Glutamatergic neuron (in vitro differentiated cells): ENCODE results near the gene RBBP8NL. TPM values are rescaled to one million over a fixed set of nuclear protein-coding genes. Genes with fewer than 3 reads are reported as not detected.

ENCODE experiments used
- DNase-seq: peaks from one replicate; pipeline ENCODE4 v3.0.0; 2022
- H3K27ac Mint-ChIP-seq: one replicate; pipeline ENCODE4 v1.8.0; 2020; ENCODE audit warnings: mild to moderate bottlenecking, mixed read lengths, inconsistent platforms; ENCODE audit not compliant: unreplicated experiment
- H3K27me3 Mint-ChIP-seq: one replicate; pipeline ENCODE4 v1.8.0; 2020; ENCODE audit warnings: mild to moderate bottlenecking, moderate library complexity, mixed read lengths, inconsistent platforms; ENCODE audit not compliant: unreplicated experiment
- H3K36me3 Mint-ChIP-seq: one replicate; pipeline ENCODE4 v1.8.0; 2020; ENCODE audit warnings: mild to moderate bottlenecking, mixed read lengths, inconsistent platforms; ENCODE audit not compliant: unreplicated experiment
- H3K4me1 Mint-ChIP-seq: one replicate; pipeline ENCODE4 v1.8.0; 2020; ENCODE audit warnings: mild to moderate bottlenecking, low read depth, mixed read lengths, inconsistent platforms; ENCODE audit not compliant: unreplicated experiment
- H3K4me3 Mint-ChIP-seq: one replicate; pipeline ENCODE4 v1.8.0; 2020; ENCODE audit warnings: mild to moderate bottlenecking, mixed read lengths, inconsistent platforms; ENCODE audit not compliant: unreplicated experiment
- H3K9me3 Mint-ChIP-seq: one replicate; pipeline ENCODE4 v1.8.0; 2020; ENCODE audit warnings: mild to moderate bottlenecking, moderate library complexity, mixed read lengths, inconsistent platforms; ENCODE audit not compliant: unreplicated experiment
- total RNA-seq: library from RNA; stranded (reverse); fragmentation: NEBNext Ultra II Directional; extraction: Animal tissue kit (Norgen Biotek cat#: 25700); gene quantifications from one replicate; pipeline ENCODE4 v1.2.1, GENCODE V29; 2021; ENCODE audit not compliant: unreplicated experiment
- TF ChIP-seq, protein P1 (sequence below): fragments of 200-600 bp; sonication (generic); IDR thresholded peaks from one replicate; pipeline ENCODE4 v1.5.0; 2021; ENCODE audit not compliant: partially characterized antibody, unreplicated experiment

Gene RBBP8NL
- total RNA-seq, 1 donor from 2014 or later = not detected

DNA sequence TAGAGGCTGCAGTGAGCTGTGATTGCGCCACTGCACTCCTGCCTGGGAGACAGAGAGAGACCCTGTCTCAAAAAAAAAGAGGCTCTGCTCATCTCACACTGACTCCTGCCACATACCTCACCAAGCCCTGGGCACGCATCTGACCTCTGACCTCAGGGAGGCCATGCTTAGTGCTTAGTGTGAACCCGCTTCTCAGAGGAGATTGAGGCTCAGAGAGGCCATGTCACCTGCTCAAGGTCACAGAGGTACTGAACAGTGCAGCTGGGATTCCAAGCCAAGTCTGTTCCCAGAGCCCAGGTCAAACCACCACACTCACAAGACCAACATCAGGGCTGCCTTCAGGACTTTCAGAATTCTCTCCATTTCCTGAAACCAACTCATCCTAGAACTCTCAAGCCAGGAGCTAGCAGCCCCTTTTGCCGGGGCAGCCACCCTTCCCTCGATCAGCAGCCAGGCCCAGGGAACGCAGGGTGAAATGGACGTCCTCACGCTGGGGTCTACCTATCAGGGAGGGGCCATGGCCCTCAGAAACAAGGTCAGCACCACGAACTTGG, 23.1 kb downstream of the RBBP8NL start:
- H3K9me3 Mint-ChIP-seq = no peaks in the 10 kb centered on the region
- no peaks in the 10 kb centered on the region for H3K36me3 Mint-ChIP-seq
- H3K4me1 Mint-ChIP-seq = peaks cover 24% of the 10 kb centered on the region
- TF ChIP-seq, protein P1, sequence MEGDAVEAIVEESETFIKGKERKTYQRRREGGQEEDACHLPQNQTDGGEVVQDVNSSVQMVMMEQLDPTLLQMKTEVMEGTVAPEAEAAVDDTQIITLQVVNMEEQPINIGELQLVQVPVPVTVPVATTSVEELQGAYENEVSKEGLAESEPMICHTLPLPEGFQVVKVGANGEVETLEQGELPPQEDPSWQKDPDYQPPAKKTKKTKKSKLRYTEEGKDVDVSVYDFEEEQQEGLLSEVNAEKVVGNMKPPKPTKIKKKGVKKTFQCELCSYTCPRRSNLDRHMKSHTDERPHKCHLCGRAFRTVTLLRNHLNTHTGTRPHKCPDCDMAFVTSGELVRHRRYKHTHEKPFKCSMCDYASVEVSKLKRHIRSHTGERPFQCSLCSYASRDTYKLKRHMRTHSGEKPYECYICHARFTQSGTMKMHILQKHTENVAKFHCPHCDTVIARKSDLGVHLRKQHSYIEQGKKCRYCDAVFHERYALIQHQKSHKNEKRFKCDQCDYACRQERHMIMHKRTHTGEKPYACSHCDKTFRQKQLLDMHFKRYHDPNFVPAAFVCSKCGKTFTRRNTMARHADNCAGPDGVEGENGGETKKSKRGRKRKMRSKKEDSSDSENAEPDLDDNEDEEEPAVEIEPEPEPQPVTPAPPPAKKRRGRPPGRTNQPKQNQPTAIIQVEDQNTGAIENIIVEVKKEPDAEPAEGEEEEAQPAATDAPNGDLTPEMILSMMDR = no peak
- no peak for DNase-seq
- no peak overlapping the region for H3K27ac Mint-ChIP-seq
- H3K4me3 Mint-ChIP-seq = peak overlapping the region; percentile 20
- peaks cover 5% of the 10 kb centered on the region for H3K27me3 Mint-ChIP-seq

DNA sequence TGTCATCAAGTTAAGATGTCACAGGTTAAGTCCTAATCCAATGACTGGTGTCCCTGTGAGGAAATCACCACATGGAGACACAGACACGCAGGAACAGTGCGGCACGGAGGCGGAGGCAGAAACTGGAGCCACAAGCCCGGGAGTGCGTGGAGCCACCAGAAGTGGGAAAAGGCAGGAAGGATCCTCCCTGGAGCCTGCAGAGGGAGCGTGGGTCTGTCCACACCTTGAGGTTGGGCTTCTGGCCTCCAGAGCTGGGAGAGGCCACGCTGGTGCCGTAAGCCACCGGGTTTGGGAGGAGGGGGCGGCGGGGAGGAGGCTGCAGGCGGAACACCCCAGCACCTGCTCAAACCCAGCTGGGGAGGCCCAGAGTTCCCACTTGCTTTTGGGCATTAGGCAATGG, 24.0 kb downstream of the RBBP8NL start:
- Mint-ChIP-seq H3K4me1 (peaks cover 24% of the 10 kb centered on the region), H3K9me3 (no peaks in the 10 kb centered on the region), H3K36me3 (no peaks in the 10 kb centered on the region), H3K4me3 (peak overlapping the region; percentile 18), H3K27ac (peak overlapping the region; percentile 18), H3K27me3 (peaks cover 5% of the 10 kb centered on the region)
- TF ChIP-seq, protein P1 = no peak
- no peak for DNase-seq

DNA sequence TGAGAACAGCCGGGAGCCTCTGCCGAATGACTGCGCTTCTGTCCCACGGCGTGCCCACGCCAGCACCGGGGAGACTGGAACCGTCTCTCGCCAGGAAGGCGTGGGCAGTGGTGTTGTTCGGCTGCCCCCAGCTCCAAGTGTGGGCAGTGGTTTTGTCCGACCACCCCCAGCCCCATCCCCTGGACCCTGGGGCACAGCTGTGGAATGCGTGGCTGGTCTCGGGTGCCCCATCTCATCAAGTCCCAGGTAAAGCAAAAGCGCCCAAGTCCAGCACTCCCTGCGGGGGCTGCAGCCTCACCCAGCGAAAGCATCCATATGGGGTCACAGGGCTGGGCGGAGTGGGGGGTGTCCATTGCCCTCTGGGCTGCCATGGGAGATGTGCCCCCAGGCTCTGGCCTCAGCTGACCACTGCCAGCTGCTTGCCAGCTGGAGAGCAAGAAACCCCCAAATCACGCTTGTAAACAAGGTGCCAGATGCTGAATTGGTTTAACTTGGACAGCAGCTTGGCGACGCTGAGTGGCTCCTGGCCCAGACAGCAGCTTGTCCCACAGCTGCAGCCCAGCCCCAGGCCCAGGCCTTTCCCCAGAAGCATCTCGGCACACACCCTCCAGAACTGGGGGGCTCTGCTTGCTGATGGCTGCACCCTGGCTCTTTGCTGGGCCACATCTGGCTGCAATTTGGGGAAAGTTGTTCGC, 24.7 kb downstream of the RBBP8NL start:
- H3K27ac Mint-ChIP-seq = peak overlapping the region; percentile 18

DNA sequence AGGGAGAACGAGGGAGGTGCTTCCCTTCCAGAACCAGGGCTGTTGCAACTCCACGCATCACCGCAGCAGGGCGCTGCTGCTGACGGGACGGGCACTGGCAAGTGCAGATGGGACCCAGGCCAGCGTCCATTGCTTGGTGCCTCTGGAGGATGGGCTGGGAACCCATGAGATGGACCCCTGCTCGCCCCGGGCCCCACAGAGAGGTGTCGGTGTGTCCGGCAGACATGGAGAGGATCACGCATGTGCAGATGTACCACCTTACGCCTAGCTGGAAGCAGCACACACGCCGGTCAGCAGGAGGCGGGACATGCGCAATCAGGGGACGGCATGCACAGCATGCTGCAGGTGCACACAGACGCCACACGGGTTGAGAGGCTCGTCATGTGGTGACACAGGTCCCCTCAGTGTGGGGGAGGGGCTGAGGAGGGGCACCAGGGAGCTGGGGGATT, 26.0 kb downstream of the RBBP8NL start:
- Mint-ChIP-seq H3K36me3 (no peaks in the 10 kb centered on the region), H3K4me3 (peak overlapping the region; percentile 8), H3K9me3 (no peaks in the 10 kb centered on the region), H3K4me1 (peaks cover 24% of the 10 kb centered on the region), H3K27me3 (peaks cover 8% of the 10 kb centered on the region), H3K27ac (peak overlapping the region; percentile 28)
- no peak for DNase-seq
- TF ChIP-seq, protein P1 = peak; percentile 33

More for the DNA sequence above, 24.7 kb downstream of the RBBP8NL start:
- H3K4me3 Mint-ChIP-seq = no peak overlapping the region
- peaks cover 24% of the 10 kb centered on the region for H3K4me1 Mint-ChIP-seq
- H3K27me3 Mint-ChIP-seq = peaks cover 5% of the 10 kb centered on the region
- no peaks in the 10 kb centered on the region for H3K36me3 Mint-ChIP-seq
- no peaks in the 10 kb centered on the region for H3K9me3 Mint-ChIP-seq
- DNase-seq = no peak
- TF ChIP-seq, protein P1 = no peak

DNA sequence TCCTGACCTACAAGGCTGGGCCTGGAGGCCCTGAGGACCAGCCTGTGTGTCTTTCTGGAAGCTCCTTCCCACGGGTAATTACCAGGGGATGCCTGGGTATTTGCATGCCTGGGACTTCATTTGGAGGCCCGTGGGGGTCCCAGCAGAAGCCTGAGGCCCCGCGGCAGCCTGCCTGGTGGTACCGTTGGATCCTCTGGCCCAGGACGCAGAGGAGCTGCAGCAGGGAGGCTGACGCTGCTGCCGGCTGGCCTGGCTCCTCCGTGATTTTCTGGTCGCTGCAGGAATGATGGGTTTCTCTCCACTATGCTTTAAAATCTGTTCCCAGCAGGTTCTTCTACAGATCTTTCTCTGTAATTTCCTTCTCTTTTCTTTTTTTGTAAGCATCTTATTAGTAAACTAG, 26.8 kb downstream of the RBBP8NL start:
- no peak for DNase-seq
- Mint-ChIP-seq H3K36me3 (no peaks in the 10 kb centered on the region), H3K9me3 (peaks cover 2% of the 10 kb centered on the region), H3K4me3 (peak overlapping the region; percentile 8), H3K27me3 (peaks cover 9% of the 10 kb centered on the region), H3K4me1 (peaks cover 24% of the 10 kb centered on the region), H3K27ac (no peak overlapping the region)
- TF ChIP-seq, protein P1 = no peak
